Measurements from ENCODE around the gene UBR4.

Gene UBR4

DNA sequence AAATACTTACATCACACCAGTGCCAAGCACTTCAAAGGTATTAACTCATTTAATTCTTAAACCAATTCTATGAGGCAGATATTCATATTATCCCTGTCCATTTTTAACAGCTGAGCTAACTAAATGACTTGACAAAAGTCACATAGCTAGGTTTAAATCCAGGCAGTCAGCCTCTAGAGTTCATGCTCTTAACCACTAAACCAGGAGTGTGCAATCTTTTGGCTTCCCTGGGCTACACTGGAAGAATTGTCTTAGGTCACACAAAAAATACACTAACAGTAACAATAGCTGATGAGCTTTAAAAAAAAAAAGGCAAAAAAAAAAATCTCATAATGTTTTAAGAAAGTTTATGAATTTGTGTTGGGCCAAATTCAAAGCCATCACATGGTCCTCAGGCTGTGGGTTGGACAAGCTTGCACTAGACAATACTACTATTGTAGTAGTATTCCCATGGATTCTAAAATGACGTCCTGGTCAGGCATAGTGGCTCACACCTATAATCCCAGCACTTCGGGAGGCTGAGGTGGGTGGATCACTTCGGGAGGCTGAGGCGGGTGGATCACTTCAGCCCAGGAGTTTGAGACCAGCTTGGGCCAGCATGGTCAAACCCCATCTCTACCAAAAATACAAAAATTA is 10.0 kb downstream of the UBR4 start:
- Histone ChIP-seq H3K4me2 (ENCODE audit: low read length) (no peak overlapping the region), H2AFZ (no peak overlapping the region), H3K79me2 (peaks cover 4% of the 10 kb centered on the region), H3K4me1 (no peaks in the 10 kb centered on the region), H3K27me3 (ENCODE audit: control insufficient read depth, insufficient read depth, low read length) (no peaks in the 10 kb centered on the region), H3K27ac (no peak overlapping the region), H3K36me3 (ENCODE audit: control insufficient read depth, insufficient read depth, low read length) (no peaks in the 10 kb centered on the region), H3K9me3 (ENCODE audit: control insufficient read depth, low read length) (no peaks in the 10 kb centered on the region), H3K9ac (no peak overlapping the region), H3K4me3 (ENCODE audit: low read depth, low read length) (no peak overlapping the region)
- TF ChIP-seq, protein P1, sequence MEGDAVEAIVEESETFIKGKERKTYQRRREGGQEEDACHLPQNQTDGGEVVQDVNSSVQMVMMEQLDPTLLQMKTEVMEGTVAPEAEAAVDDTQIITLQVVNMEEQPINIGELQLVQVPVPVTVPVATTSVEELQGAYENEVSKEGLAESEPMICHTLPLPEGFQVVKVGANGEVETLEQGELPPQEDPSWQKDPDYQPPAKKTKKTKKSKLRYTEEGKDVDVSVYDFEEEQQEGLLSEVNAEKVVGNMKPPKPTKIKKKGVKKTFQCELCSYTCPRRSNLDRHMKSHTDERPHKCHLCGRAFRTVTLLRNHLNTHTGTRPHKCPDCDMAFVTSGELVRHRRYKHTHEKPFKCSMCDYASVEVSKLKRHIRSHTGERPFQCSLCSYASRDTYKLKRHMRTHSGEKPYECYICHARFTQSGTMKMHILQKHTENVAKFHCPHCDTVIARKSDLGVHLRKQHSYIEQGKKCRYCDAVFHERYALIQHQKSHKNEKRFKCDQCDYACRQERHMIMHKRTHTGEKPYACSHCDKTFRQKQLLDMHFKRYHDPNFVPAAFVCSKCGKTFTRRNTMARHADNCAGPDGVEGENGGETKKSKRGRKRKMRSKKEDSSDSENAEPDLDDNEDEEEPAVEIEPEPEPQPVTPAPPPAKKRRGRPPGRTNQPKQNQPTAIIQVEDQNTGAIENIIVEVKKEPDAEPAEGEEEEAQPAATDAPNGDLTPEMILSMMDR (IDR thresholded peaks at IDR 0.05): no peak

DNA sequence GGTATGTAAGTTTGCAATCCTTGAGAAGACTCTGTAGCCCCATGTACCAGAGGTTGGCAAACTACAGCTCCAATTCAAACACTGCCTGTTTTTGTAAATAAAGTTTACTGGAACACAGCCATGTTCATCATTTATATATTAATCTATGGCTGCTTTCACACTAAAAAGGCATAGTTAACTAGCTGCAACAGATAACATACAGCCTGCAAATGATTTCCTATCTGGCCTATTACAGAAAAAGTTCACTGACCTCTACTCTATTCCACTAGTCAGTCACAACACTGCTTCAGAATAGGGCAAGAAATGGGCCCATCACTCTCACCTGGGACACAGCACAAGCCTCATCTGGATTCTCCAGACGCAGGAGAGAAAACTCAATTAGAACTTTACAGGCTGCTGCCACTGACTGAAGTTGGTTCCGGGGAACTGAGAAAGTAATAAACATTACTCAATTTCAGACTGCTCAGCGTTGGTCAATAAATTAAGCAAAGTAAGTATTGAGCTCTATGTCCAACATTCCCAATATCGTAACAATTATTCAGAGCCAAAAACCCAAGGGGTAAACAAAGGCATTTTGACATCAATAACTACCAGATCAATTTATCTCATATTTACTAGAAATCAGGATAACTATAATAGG is 10.6 kb downstream of the UBR4 start:
- Histone ChIP-seq H3K4me1 (no peaks in the 10 kb centered on the region), H3K4me3 (ENCODE audit: low read depth, low read length) (no peak overlapping the region), H3K27ac (no peak overlapping the region), H2AFZ (no peak overlapping the region), H3K27me3 (ENCODE audit: control insufficient read depth, insufficient read depth, low read length) (no peaks in the 10 kb centered on the region), H3K9me3 (ENCODE audit: control insufficient read depth, low read length) (no peaks in the 10 kb centered on the region), H3K36me3 (ENCODE audit: control insufficient read depth, insufficient read depth, low read length) (no peaks in the 10 kb centered on the region), H3K79me2 (peaks cover 4% of the 10 kb centered on the region), H3K9ac (no peak overlapping the region), H3K4me2 (ENCODE audit: low read length) (no peak overlapping the region)
- TF ChIP-seq, protein P1 (IDR thresholded peaks at IDR 0.05): no peak

DNA sequence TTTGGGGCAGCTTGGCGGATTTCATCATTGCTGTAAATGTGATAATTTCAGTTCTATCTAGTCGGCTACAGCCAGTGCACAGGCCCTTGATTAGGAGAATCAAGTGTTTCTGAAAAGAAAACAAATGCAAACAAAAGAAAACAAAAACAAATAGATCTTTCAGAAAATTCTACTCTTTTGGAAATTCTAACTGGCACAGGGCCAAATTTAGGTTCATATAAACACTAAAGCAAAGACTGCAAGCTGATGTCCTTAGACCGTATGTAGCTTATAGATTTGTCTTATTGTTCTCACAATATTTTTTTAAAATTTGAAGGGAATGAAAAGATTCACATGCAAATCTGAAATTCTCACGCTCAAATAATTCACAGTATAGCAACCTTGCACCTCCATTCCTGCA is 11.2 kb downstream of the UBR4 start:
- TF ChIP-seq, protein P1 (IDR thresholded peaks at IDR 0.05): no peak
- Histone ChIP-seq H2AFZ (no peak overlapping the region), H3K9ac (no peak overlapping the region), H3K9me3 (ENCODE audit: control insufficient read depth, low read length) (no peaks in the 10 kb centered on the region), H3K36me3 (ENCODE audit: control insufficient read depth, insufficient read depth, low read length) (no peaks in the 10 kb centered on the region), H3K4me2 (ENCODE audit: low read length) (no peak overlapping the region), H3K4me1 (no peaks in the 10 kb centered on the region), H3K27ac (no peak overlapping the region), H3K4me3 (ENCODE audit: low read depth, low read length) (no peak overlapping the region), H3K79me2 (peaks cover 4% of the 10 kb centered on the region), H3K27me3 (ENCODE audit: control insufficient read depth, insufficient read depth, low read length) (no peaks in the 10 kb centered on the region)

DNA sequence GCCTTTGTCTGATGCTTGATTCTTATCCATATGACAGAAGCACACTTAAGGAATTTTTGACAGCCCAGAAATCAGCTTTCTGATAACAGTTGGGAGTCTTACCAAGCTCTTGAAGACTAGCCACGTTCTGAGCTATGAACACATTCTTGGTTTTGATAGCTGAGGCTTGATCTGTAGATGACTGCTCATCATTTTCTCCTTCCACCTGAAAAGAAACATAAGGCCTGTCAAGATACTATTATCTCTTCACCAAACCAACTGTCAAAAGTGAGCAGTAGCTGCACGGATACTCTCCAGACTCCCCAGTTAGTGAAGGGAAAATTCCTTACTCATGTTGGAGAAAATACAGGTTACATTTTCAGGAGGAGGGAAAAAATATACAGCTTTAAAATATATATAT is 12.2 kb downstream of the UBR4 start:
- Histone ChIP-seq H3K27ac (no peak overlapping the region), H3K36me3 (ENCODE audit: control insufficient read depth, insufficient read depth, low read length) (no peaks in the 10 kb centered on the region), H3K27me3 (ENCODE audit: control insufficient read depth, insufficient read depth, low read length) (no peaks in the 10 kb centered on the region), H3K4me1 (no peaks in the 10 kb centered on the region), H3K9ac (no peak overlapping the region), H3K9me3 (ENCODE audit: control insufficient read depth, low read length) (no peaks in the 10 kb centered on the region), H3K79me2 (no peaks in the 10 kb centered on the region), H3K4me2 (ENCODE audit: low read length) (no peak overlapping the region), H3K4me3 (ENCODE audit: low read depth, low read length) (no peak overlapping the region), H2AFZ (no peak overlapping the region)
- TF ChIP-seq, protein P1 (IDR thresholded peaks at IDR 0.05): no peak

DNA sequence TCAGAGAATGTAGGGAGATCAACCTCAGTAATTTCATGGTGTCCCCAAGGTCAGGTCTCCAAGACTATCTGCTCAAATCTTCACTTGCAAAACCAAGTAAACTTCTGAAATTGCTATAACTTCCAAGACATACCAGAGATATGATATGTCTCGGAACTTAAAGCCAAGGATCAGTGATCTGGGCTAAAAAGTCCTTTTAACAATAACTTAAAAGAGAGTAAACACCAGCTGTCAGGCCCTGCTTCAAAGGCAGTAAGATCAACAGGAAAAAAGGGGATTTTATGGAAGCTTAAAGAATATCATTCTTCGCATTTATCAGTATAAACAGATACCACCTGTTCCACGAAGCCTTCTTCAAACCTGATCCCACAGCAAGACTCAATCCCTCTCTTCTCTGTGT is 13.7 kb downstream of the UBR4 start:
- H3K36me3 ChIP-seq (ENCODE audit: control insufficient read depth, insufficient read depth, low read length): no peaks in the 10 kb centered on the region

More for the DNA sequence above, 13.7 kb downstream of the UBR4 start:
- Histone ChIP-seq H3K27ac (no peak overlapping the region), H3K9me3 (ENCODE audit: control insufficient read depth, low read length) (no peaks in the 10 kb centered on the region), H3K27me3 (ENCODE audit: control insufficient read depth, insufficient read depth, low read length) (no peaks in the 10 kb centered on the region), H3K79me2 (no peaks in the 10 kb centered on the region), H3K9ac (no peak overlapping the region), H3K4me2 (ENCODE audit: low read length) (no peak overlapping the region), H2AFZ (no peak overlapping the region), H3K4me3 (ENCODE audit: low read depth, low read length) (no peak overlapping the region), H3K4me1 (no peaks in the 10 kb centered on the region)
- TF ChIP-seq, protein P1 (IDR thresholded peaks at IDR 0.05): no peak
